Heart left ventricle (tissue), 16 donors: Measurements from ENCODE around the gene USP48. TPM values are rescaled to one million over a fixed set of nuclear protein-coding genes. Genes with fewer than 3 reads are reported as not detected.

Experiments used
- ATAC-seq, 4 donors: fragments of 200-7000 bp; cut with Tn5 transposase; one replicate each; pipeline ENCODE4 v1.9.1; 2020 to 2022; ENCODE audit warnings: moderate library complexity in 4 of 4, mild to moderate bottlenecking in 3 of 4, moderate number of reproducible peaks in 1 of 4
- DNase-seq, 5 donors: peaks; one replicate each; pipeline ENCODE4 v3.0.0-alpha.2; 2020
- H3K27ac ChIP-seq, 12 donors: fragments of 200-600 bp; sonication (generic) in 4 of 12; one replicate each; pipeline versions ENCODE4 v1.5.0 to v1.8.0; 2016 to 2022; ENCODE audit warnings: mild to moderate bottlenecking in 2 of 12
- H3K27me3 ChIP-seq, 9 donors: fragments of 200-600 bp; sonication (generic) in 2 of 9; one replicate each; pipeline versions ENCODE4 v1.5.1 to v1.8.0; 2016 to 2022; ENCODE audit warnings: mild to moderate bottlenecking in 3 of 9
- H3K36me3 ChIP-seq, 9 donors: fragments of 200-600 bp; sonication (generic) in 2 of 9; one replicate each; pipeline versions ENCODE4 v1.5.0 to v1.8.0; 2018 to 2022; ENCODE audit warnings: mild to moderate bottlenecking in 2 of 9
- H3K4me1 ChIP-seq, 12 donors: fragments of 200-600 bp; sonication (generic) in 4 of 12; one replicate each; pipeline versions ENCODE4 v1.5.0 to v1.8.0; 2016 to 2022; ENCODE audit warnings: mild to moderate bottlenecking in 3 of 12
- H3K4me3 ChIP-seq, 12 donors: fragments of 200-600 bp; sonication (generic) in 4 of 12; one replicate each; pipeline versions ENCODE4 v1.5.0 to v1.8.0; 2017 to 2022; ENCODE audit warnings: mild to moderate bottlenecking in 9 of 12, moderate library complexity in 4 of 12
- H3K9me3 ChIP-seq, 12 donors: fragments of 200-600 bp; sonication (generic) in 4 of 12; one replicate each; pipeline versions ENCODE4 v1.5.0 to v1.8.0; 2016 to 2022; ENCODE audit warnings: mild to moderate bottlenecking in 1 of 12
- POLR2A ChIP-seq, 2 donors: fragments of 450-650 bp; IDR thresholded peaks; one replicate each; pipeline ENCODE4 v1.6.1; 2017; ENCODE audit warnings: antibody characterized with exemption in 2 of 2, mild to moderate bottlenecking in 2 of 2, moderate library complexity in 2 of 2
- WGBS, 4 donors: extraction: QIAGEN DNeasy Blood & Tissue Kit in 2 of 4; methylation state at CpG; one replicate each; pipeline versions ENCODE4 v1.1.5 to v1.1.7; 2013 to 2018; 5-methylcytosine and 5-hydroxymethylcytosine counted together
- intact Hi-C, 10 donors: fragments of 100-400 bp; cut with DNase I; formaldehyde crosslinking; loops; one replicate each; pipeline versions ENCODE4 v1.11.1 to v1.14.2; 2022
- polyA plus RNA-seq, 2 donors: library from polyadenylated mRNA; stranded (reverse); fragments of 200-250 nt; gene quantifications; one replicate each; pipeline ENCODE4 v1.2.3, GENCODE V29; 2013
- total RNA-seq, 9 donors: library from RNA; depleted of rRNA in 2 of 9; stranded (reverse); fragments of >200 nt in 2 of 9; fragmentation: NEBNext Ultra II Directional in 3 of 9; extraction: Animal tissue kit (Norgen Biotek cat#: 25700) in 3 of 9; gene quantifications; one replicate each; pipeline versions ENCODE4 v1.1.0 to v1.2.4, GENCODE V29; 2016 to 2023
- TF ChIP-seq, protein P1 (sequence below), 12 donors: fragments of 200-600 bp; sonication (generic) in 4 of 12; IDR thresholded peaks; one replicate each; pipeline versions ENCODE4 v1.5.0 to v1.8.0; 2018 to 2022; ENCODE audit warnings: antibody characterized with exemption in 12 of 12, mild to moderate bottlenecking in 5 of 12
- donor health status: ischemic (EF 13 %, LVEDD 7.1; RV severe dilation, severe dysfunction).
- donor health status: healthy with polysubstance abuse.
- donor health status: DM: no; HTN: yes; CAD: no.
- donor health status: DM: no; HTN: no; CAD: no.
- donor health status: ischemic (EF 25% LVEDD 6.9; RV normal size, moderate dysfunction).
- donor health status: ischemic (EF 25% LVEDD 5.7; RV mildly dilated, moderate dysfunction).
- donor health status: healthy.
- donor health status: DM: yes; HTN: yes; CAD: no.
- donor health status: ischemic (EF 35%, LVEDD 5.7; RV mildly dilated, moderate dysfunction).
- donor health status: nonischemic (EF 11% LVEDD 7.7; RV severe dilation, severe dysfunction).
- donor health status: DM: yes; HTN: yes; CAD: no.
- donor health status: PGD.
- donor health status: ischemic (EF 29% LVEDD 5.4; RV normal size, mild dysfunction).
- donor health status: nonischemic (EF 23%, LVEDD 6.1; RV moderate dilation, normal function).

USP48 gene
- total and polyA plus RNA-seq, 11 donors, result 17.3 to 45.5 (median 38.8) TPM

DNA sequence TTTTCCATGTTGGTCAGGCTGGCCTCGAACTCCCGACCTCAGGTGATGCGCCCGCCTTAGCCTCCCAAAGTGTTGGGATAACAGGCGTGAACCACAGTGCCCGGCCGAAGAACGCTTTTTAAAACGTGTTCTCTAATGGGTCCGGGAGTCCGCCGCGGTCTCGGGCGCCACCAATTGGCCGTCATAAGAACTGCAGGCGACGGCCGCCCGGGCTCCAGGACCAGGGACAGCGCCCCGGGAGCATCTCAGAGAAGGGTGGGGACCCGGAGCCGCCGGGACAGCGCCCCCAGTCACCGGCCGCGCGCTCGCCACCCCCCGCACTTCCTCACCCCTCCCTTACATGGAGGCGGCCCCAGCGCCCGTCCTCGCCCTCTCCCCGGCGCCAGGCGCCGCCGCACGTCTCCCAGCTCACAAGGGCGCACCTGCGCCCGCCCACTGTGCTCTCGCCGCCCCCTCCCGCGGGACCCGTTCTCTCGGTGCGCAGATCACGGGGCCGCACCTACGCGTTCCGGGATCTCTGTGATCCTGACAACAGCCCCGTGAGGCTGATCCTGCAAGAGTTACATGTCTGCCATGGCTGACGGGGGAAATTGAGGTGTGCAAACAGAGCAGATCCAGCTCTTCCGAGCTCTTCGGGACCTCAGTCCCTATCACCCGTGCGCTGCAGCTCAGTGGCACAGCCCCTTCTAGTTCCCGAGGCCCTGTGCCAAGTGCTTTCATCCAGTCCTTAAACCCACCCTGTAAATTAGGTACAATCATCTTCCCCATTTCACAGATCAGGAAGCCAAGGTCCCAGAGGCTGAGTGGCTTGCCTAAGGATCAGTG is 123.6 kb downstream of the USP48 start:
- H3K9me3 ChIP-seq, result no peaks in the 10 kb centered on the region
- peaks cover 0 to 16% (median 0%) of the 10 kb centered on the region in 9 donors for H3K27me3 ChIP-seq
- H3K4me3 ChIP-seq, result peak overlapping the region in 4 of 12 donors; percentile 23 to 33 (median 28)
- 1 to 2% (median 2%) methylated on average over 39 to 64 of the region's 64 CpGs for WGBS, 4 donors
- DNase-seq, result peak; percentile 72 to 89 (median 75)
- no peak overlapping the region for H3K27ac ChIP-seq
- peaks cover 0 to 14% (median 4%) of the 10 kb centered on the region in 12 donors for H3K4me1 ChIP-seq
- intact Hi-C loops, result loop anchor here (2.0 to 10.0 kb wide), 16 partner anchors 62 to 427 kb away; partner anchors contain the start of gene ALPL (in 1 of the 10)
- no peaks in the 10 kb centered on the region for H3K36me3 ChIP-seq
- ATAC-seq, result peak; percentile 72 to 78 (median 76)
- peak in 1 of 2 donors; percentile 11 for TF ChIP-seq POLR2A (IDR thresholded peaks at IDR 0.05)
- TF ChIP-seq, protein P1, sequence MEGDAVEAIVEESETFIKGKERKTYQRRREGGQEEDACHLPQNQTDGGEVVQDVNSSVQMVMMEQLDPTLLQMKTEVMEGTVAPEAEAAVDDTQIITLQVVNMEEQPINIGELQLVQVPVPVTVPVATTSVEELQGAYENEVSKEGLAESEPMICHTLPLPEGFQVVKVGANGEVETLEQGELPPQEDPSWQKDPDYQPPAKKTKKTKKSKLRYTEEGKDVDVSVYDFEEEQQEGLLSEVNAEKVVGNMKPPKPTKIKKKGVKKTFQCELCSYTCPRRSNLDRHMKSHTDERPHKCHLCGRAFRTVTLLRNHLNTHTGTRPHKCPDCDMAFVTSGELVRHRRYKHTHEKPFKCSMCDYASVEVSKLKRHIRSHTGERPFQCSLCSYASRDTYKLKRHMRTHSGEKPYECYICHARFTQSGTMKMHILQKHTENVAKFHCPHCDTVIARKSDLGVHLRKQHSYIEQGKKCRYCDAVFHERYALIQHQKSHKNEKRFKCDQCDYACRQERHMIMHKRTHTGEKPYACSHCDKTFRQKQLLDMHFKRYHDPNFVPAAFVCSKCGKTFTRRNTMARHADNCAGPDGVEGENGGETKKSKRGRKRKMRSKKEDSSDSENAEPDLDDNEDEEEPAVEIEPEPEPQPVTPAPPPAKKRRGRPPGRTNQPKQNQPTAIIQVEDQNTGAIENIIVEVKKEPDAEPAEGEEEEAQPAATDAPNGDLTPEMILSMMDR (IDR thresholded peaks at IDR 0.05), result peak; percentile 90 to 99 (median 94)

DNA sequence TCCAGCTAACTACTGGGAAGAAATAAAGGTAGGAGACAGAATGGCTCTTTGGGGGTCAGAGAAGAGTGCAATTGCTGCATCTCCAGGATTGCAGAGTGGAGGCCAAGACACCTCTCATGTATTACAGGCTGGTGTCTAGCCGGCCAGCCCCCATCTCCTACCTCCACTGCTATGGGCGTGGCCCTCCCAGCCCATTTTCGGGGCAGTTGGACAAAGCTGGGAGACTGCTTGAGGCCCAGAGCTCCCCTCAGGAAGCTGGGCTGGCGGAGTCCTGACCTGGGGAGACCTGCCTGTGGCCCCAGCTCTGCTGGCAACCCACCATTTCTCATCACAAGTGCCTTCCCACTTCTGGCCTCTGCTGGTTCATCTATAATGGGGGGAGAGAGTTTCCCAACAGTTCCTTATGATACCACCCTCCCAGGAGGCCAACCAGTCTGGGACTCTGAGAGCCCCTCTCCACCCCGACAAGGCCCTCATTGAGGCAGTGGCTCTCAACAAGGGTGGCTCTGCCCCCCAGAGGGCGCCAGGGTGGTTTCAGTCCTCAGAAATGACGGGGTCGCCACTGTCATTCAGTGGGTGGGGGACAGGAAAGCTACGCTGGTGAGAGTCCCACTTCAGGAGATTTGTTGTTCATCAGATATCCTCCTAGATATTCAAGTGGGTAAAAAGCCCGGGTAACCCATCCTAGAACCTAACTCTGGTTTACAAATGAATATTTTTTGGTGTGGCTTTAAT is 125.3 kb downstream of the USP48 start:
- Histone ChIP-seq H3K36me3 (no peaks in the 10 kb centered on the region), H3K9me3 (no peaks in the 10 kb centered on the region)
- intact Hi-C loops, result loop anchor here (2.0 to 10.0 kb wide), 16 partner anchors 60 to 425 kb away; partner anchors contain the start of gene ALPL (in 2 of the 10)

DNA sequence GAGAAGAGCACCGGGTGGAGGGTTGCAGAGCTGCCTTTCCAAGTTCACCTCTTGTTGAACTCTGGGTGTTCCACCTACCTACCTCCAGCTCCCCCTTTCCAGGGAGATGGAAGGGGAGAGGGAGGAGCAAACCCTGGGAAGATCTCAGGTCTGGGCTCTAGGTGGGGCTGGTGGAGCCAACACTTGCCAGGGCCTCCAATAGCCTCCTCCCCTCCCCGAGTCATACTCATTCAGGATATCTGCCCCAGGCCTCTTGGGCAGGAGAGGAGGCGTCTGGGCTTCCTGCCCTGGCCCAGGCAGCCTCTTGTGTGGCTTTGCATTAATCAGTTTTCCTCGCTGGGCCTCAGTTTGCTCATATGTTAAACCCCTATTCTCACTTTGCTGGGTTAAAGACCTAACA is 127.2 kb downstream of the USP48 start:
- H3K9me3 ChIP-seq, result no peaks in the 10 kb centered on the region
- intact Hi-C loops, result loop anchor here (2.0 to 10.0 kb wide), 12 partner anchors 58 to 423 kb away; partner anchors contain the start of gene ALPL (in 1 of the 10)
- H3K36me3 ChIP-seq, result no peaks in the 10 kb centered on the region

More for the DNA sequence above, 125.3 kb downstream of the USP48 start:
- no peak for DNase-seq
- WGBS, 4 donors, result 62 to 72% (median 64%) methylated on average over 8 to 10 of the region's 10 CpGs
- ATAC-seq, result no peak
- Histone ChIP-seq H3K4me1 (peaks cover 0 to 6% (median 3%) of the 10 kb centered on the region in 12 donors), H3K27ac (no peak overlapping the region), H3K4me3 (no peak overlapping the region), H3K27me3 (peaks cover 0 to 11% (median 0%) of the 10 kb centered on the region in 9 donors)
- no peak for TF ChIP-seq POLR2A (IDR thresholded peaks at IDR 0.05)
- TF ChIP-seq, protein P1 (IDR thresholded peaks at IDR 0.05), result no peak

More for the DNA sequence above, 127.2 kb downstream of the USP48 start:
- H3K4me1 ChIP-seq, result peaks cover 0 to 19% (median 11%) of the 10 kb centered on the region in 12 donors
- no peak overlapping the region for H3K27ac ChIP-seq
- no peak overlapping the region for H3K4me3 ChIP-seq
- H3K27me3 ChIP-seq, result peaks cover 0 to 23% (median 0%) of the 10 kb centered on the region in 9 donors
- DNase-seq, result peak in 1 of 5 donors; percentile 5
- WGBS, 4 donors, result 47 to 65% (median 57%) methylated on average over 2 to 4 of the region's 4 CpGs
- no peak for ATAC-seq
- TF ChIP-seq POLR2A (IDR thresholded peaks at IDR 0.05), result no peak
- TF ChIP-seq, protein P1 (IDR thresholded peaks at IDR 0.05), result no peak
